Activated T-helper 1 cell treated with anti-CD3 and anti-CD28 coated beads, Interleukin-12 subunit alpha, Interleukin-12 subunit beta, Interleukin-2, Interleukin-4 antibody, amounts not matched to agents 30 ng/mL and 10 ng/mL and 1 ng/mL, durations not matched to agents 14 hours and 24 hours and 36 hours (primary cell): ENCODE results near the gene JMJD6. TPM values are rescaled to one million over a fixed set of nuclear protein-coding genes. Genes with fewer than 3 reads are reported as not detected.

ENCODE experiments used
- DNase-seq: peaks from one replicate; pipeline ENCODE4 v3.0.0; 2021; ENCODE audit warnings: low spot score
- H3K27ac Mint-ChIP-seq: one replicate; pipeline ENCODE4 v1.8.0; 2021; ENCODE audit warnings: mild to moderate bottlenecking, mixed read lengths
- H3K27me3 Mint-ChIP-seq: one replicate; pipeline ENCODE4 v1.8.0; 2022; ENCODE audit warnings: mild to moderate bottlenecking, moderate library complexity, mixed read lengths; ENCODE audit not compliant: insufficient read depth
- H3K36me3 Mint-ChIP-seq: one replicate; pipeline ENCODE4 v1.8.0; 2021; ENCODE audit warnings: low read depth, mixed read lengths
- H3K4me1 Mint-ChIP-seq: one replicate; pipeline ENCODE4 v1.8.0; 2021; ENCODE audit warnings: low read depth, mixed read lengths
- H3K4me3 Mint-ChIP-seq: one replicate; pipeline ENCODE4 v1.8.0; 2021; ENCODE audit warnings: mild to moderate bottlenecking, moderate library complexity, mixed read lengths
- H3K9me3 Mint-ChIP-seq: one replicate; pipeline ENCODE4 v1.8.0; 2021; ENCODE audit warnings: mixed read lengths
- intact Hi-C: fragments of 100-400 bp; cut with micrococcal nuclease; formaldehyde crosslinking; loops from one replicate; pipeline ENCODE4 v1.15.1; 2024
- total RNA-seq: library from RNA; stranded (reverse); gene quantifications from 2 replicates; pipeline ENCODE4 v1.2.3, GENCODE V29; 2022

JMJD6 gene
- total RNA-seq, 1 donor from 2014 or later: 80.5 TPM

GRCh38 chr17:76697702-76698465, 28.5 kb downstream of the JMJD6 start:
- H3K27ac Mint-ChIP-seq: no peak overlapping the region
- no peaks in the 10 kb centered on the region for H3K36me3 Mint-ChIP-seq
- no peak for DNase-seq
- H3K27me3 Mint-ChIP-seq: peaks cover 7% of the 10 kb centered on the region
- H3K9me3 Mint-ChIP-seq: no peaks in the 10 kb centered on the region
- intact Hi-C loops: no loop called here
- no peak overlapping the region for H3K4me3 Mint-ChIP-seq
- peaks cover 6% of the 10 kb centered on the region for H3K4me1 Mint-ChIP-seq

- intact Hi-C loops: no loop called here
- Mint-ChIP-seq H3K9me3 (no peaks in the 10 kb centered on the region), H3K4me3 (no peak overlapping the region), H3K27ac (no peak overlapping the region), H3K4me1 (peaks cover 6% of the 10 kb centered on the region), H3K27me3 (peaks cover 7% of the 10 kb centered on the region), H3K36me3 (no peaks in the 10 kb centered on the region)
- DNase-seq: no peak
Observed at GRCh38 chr17:76696763-76697701, 29.4 kb downstream of the JMJD6 start.

- H3K9me3 Mint-ChIP-seq: no peaks in the 10 kb centered on the region
- H3K4me1 Mint-ChIP-seq: peaks cover 6% of the 10 kb centered on the region
- H3K36me3 Mint-ChIP-seq: no peaks in the 10 kb centered on the region
- H3K27me3 Mint-ChIP-seq: peaks cover 4% of the 10 kb centered on the region
- intact Hi-C loops: no loop called here
- H3K4me3 Mint-ChIP-seq: no peak overlapping the region
- no peak overlapping the region for H3K27ac Mint-ChIP-seq
- no peak for DNase-seq
Observed at GRCh38 chr17:76695059-76695831, 31.2 kb downstream of the JMJD6 start.

GRCh38 chr17:76691379-76692191, 34.8 kb downstream of the JMJD6 start:
- no peak overlapping the region for H3K4me3 Mint-ChIP-seq
- no peaks in the 10 kb centered on the region for H3K36me3 Mint-ChIP-seq
- intact Hi-C loops: no loop called here
- peaks cover 6% of the 10 kb centered on the region for H3K4me1 Mint-ChIP-seq
- H3K27me3 Mint-ChIP-seq: peaks cover 10% of the 10 kb centered on the region
- no peak overlapping the region for H3K27ac Mint-ChIP-seq
- H3K9me3 Mint-ChIP-seq: no peaks in the 10 kb centered on the region
- no peak for DNase-seq

- H3K36me3 Mint-ChIP-seq: no peaks in the 10 kb centered on the region
- H3K4me1 Mint-ChIP-seq: peaks cover 5% of the 10 kb centered on the region
- intact Hi-C loops: no loop called here
- H3K27ac Mint-ChIP-seq: no peak overlapping the region
- no peaks in the 10 kb centered on the region for H3K9me3 Mint-ChIP-seq
- no peak for DNase-seq
- peaks cover 10% of the 10 kb centered on the region for H3K27me3 Mint-ChIP-seq
- no peak overlapping the region for H3K4me3 Mint-ChIP-seq
Observed at GRCh38 chr17:76690596-76691280, 35.7 kb downstream of the JMJD6 start.

GRCh38 chr17:76689859-76690258, 36.5 kb downstream of the JMJD6 start:
- no peak overlapping the region for H3K4me3 Mint-ChIP-seq

GRCh38 chr17:76688165-76688622, 38.2 kb downstream of the JMJD6 start:
- no peak overlapping the region for H3K4me3 Mint-ChIP-seq
- H3K27me3 Mint-ChIP-seq: peaks cover 10% of the 10 kb centered on the region
- DNase-seq: no peak
- no peak overlapping the region for H3K27ac Mint-ChIP-seq
- no peaks in the 10 kb centered on the region for H3K4me1 Mint-ChIP-seq
- H3K9me3 Mint-ChIP-seq: no peaks in the 10 kb centered on the region
- H3K36me3 Mint-ChIP-seq: no peaks in the 10 kb centered on the region
- intact Hi-C loops: no loop called here

More at GRCh38 chr17:76689859-76690258, 36.5 kb downstream of the JMJD6 start:
- no peaks in the 10 kb centered on the region for H3K9me3 Mint-ChIP-seq
- intact Hi-C loops: no loop called here
- no peak overlapping the region for H3K27ac Mint-ChIP-seq
- no peaks in the 10 kb centered on the region for H3K4me1 Mint-ChIP-seq
- H3K27me3 Mint-ChIP-seq: peaks cover 8% of the 10 kb centered on the region
- H3K36me3 Mint-ChIP-seq: no peaks in the 10 kb centered on the region
- DNase-seq: no peak

GRCh38 chr17:76687298-76688164, 38.9 kb downstream of the JMJD6 start:
- Mint-ChIP-seq H3K9me3 (no peaks in the 10 kb centered on the region), H3K36me3 (no peaks in the 10 kb centered on the region), H3K27me3 (peaks cover 10% of the 10 kb centered on the region), H3K4me3 (no peak overlapping the region), H3K4me1 (no peaks in the 10 kb centered on the region), H3K27ac (no peak overlapping the region)
- intact Hi-C loops: no loop called here
- no peak for DNase-seq

GRCh38 chr17:76686538-76687297, 39.7 kb downstream of the JMJD6 start:
- Mint-ChIP-seq H3K27me3 (peaks cover 14% of the 10 kb centered on the region), H3K4me1 (no peaks in the 10 kb centered on the region), H3K9me3 (no peaks in the 10 kb centered on the region), H3K4me3 (no peak overlapping the region), H3K36me3 (no peaks in the 10 kb centered on the region), H3K27ac (no peak overlapping the region)
- intact Hi-C loops: no loop called here
- no peak for DNase-seq

- Mint-ChIP-seq H3K9me3 (no peaks in the 10 kb centered on the region), H3K27ac (no peak overlapping the region), H3K4me3 (no peak overlapping the region), H3K27me3 (peaks cover 15% of the 10 kb centered on the region), H3K36me3 (no peaks in the 10 kb centered on the region), H3K4me1 (no peaks in the 10 kb centered on the region)
- intact Hi-C loops: no loop called here
- no peak for DNase-seq
Observed at GRCh38 chr17:76685846-76686245, 40.6 kb downstream of the JMJD6 start.
